Measurements from ENCODE around the gene RANBP9. TPM values are rescaled to one million over a fixed set of nuclear protein-coding genes. Genes with fewer than 3 reads are reported as not detected.
A peak's percentile ranks its signal among the peaks of the same experiment; 100 is the strongest.

The RANBP9 gene
- total and polyA plus RNA-seq, 9 of the 15 experiments (the other 6 are each of a cell fraction or from before 2014, with no cell fraction given): 27.5 to 130 (median 61.5) TPM

DNA sequence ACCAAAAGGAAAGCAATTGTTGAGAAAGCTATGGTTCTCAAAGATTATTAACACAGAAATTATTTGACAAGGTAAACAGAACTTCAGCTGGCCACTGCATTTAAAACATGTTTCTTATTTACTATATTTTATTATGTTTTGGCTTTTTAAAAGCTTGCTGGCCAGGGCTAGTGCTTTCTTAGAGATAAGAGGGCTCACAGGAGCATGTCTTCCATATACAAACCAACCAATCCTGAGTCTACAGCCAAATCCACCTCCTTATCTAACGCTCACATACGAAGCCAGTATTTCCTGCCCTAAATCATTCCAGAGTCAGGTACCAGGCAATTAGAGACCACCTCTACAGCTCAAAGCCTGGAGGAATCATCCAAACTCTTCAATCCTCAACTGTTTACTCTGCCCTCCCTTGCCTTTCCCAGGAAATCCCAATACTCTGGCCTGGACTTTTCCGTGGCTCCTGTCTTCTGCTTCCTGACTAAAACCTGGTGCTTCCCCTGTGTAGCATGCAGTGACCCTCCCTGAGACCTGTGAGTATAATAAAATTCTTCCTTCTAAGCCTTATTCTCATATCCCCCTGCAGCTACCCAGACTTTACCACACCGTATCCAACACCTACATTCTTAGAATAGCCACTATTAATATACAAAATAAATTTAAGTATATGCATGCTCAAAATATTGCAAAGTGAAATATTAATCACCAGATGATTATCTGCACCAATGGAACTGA, 33.2 kb downstream of the RANBP9 start (continued):
- no peak for TF ChIP-seq NR2C1 (IDR thresholded peaks at IDR 0.05)
- no peak; the same call in 1 of the 2 replicates for TF ChIP-seq NR2C1 (tag; IDR thresholded peaks at IDR 0.05)
- TF ChIP-seq, protein P1, sequence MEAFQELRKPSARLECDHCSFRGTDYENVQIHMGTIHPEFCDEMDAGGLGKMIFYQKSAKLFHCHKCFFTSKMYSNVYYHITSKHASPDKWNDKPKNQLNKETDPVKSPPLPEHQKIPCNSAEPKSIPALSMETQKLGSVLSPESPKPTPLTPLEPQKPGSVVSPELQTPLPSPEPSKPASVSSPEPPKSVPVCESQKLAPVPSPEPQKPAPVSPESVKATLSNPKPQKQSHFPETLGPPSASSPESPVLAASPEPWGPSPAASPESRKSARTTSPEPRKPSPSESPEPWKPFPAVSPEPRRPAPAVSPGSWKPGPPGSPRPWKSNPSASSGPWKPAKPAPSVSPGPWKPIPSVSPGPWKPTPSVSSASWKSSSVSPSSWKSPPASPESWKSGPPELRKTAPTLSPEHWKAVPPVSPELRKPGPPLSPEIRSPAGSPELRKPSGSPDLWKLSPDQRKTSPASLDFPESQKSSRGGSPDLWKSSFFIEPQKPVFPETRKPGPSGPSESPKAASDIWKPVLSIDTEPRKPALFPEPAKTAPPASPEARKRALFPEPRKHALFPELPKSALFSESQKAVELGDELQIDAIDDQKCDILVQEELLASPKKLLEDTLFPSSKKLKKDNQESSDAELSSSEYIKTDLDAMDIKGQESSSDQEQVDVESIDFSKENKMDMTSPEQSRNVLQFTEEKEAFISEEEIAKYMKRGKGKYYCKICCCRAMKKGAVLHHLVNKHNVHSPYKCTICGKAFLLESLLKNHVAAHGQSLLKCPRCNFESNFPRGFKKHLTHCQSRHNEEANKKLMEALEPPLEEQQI (IDR thresholded peaks at IDR 0.05): peak; percentile 99
- TF ChIP-seq ASH1L (IDR thresholded peaks at IDR 0.05; ENCODE audit: borderline replicate concordance, low read depth, partially characterized antibody): peak; percentile 38
- peak; percentile 58; the same call in 1 of the 2 replicates for TF ChIP-seq TARDBP (IDR thresholded peaks at IDR 0.05)
- no peak for TF ChIP-seq ZNF408 (CRISPR knock-in tag; IDR thresholded peaks at IDR 0.05; ENCODE audit: low read depth)
- TF ChIP-seq, protein P2, sequence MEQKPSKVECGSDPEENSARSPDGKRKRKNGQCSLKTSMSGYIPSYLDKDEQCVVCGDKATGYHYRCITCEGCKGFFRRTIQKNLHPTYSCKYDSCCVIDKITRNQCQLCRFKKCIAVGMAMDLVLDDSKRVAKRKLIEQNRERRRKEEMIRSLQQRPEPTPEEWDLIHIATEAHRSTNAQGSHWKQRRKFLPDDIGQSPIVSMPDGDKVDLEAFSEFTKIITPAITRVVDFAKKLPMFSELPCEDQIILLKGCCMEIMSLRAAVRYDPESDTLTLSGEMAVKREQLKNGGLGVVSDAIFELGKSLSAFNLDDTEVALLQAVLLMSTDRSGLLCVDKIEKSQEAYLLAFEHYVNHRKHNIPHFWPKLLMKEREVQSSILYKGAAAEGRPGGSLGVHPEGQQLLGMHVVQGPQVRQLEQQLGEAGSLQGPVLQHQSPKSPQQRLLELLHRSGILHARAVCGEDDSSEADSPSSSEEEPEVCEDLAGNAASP (IDR thresholded peaks at IDR 0.05): no peak
- TF ChIP-seq SRSF9 (IDR thresholded peaks at IDR 0.05; ENCODE audit: borderline replicate concordance, low read depth, low read length): no peak
- peak; percentile 73 for TF ChIP-seq CTBP1 (IDR thresholded peaks at IDR 0.05; ENCODE audit: borderline replicate concordance)
- TF ChIP-seq, protein P3, sequence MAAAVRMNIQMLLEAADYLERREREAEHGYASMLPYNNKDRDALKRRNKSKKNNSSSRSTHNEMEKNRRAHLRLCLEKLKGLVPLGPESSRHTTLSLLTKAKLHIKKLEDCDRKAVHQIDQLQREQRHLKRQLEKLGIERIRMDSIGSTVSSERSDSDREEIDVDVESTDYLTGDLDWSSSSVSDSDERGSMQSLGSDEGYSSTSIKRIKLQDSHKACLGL (CRISPR knock-in tag; IDR thresholded peaks at IDR 0.05; ENCODE audit: borderline replicate concordance, poor library complexity, severe bottlenecking): no peak
- TF ChIP-seq ZNF12 (CRISPR knock-in tag; IDR thresholded peaks at IDR 0.05): no peak
- 0 out of 2 replicates have a peak, but pooled peaks have one; percentile 30 for TF ChIP-seq ZNF274 (IDR thresholded peaks at IDR 0.05; ENCODE audit: borderline replicate concordance, low read depth, low read length)
- TF ChIP-seq, protein P4, sequence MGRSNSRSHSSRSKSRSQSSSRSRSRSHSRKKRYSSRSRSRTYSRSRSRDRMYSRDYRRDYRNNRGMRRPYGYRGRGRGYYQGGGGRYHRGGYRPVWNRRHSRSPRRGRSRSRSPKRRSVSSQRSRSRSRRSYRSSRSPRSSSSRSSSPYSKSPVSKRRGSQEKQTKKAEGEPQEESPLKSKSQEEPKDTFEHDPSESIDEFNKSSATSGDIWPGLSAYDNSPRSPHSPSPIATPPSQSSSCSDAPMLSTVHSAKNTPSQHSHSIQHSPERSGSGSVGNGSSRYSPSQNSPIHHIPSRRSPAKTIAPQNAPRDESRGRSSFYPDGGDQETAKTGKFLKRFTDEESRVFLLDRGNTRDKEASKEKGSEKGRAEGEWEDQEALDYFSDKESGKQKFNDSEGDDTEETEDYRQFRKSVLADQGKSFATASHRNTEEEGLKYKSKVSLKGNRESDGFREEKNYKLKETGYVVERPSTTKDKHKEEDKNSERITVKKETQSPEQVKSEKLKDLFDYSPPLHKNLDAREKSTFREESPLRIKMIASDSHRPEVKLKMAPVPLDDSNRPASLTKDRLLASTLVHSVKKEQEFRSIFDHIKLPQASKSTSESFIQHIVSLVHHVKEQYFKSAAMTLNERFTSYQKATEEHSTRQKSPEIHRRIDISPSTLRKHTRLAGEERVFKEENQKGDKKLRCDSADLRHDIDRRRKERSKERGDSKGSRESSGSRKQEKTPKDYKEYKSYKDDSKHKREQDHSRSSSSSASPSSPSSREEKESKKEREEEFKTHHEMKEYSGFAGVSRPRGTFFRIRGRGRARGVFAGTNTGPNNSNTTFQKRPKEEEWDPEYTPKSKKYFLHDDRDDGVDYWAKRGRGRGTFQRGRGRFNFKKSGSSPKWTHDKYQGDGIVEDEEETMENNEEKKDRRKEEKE (IDR thresholded peaks at IDR 0.05; ENCODE audit: borderline replicate concordance in 1 of 2, control insufficient read depth in 1 of 2, low read depth in 2 of 2, low read length in 1 of 2): peak in 1 of 2 experiments; percentile 88; a peak in 1 of 4 replicates
- peak; percentile 82; the same call in 1 of the 2 replicates for TF ChIP-seq ZNF644 (tag; IDR thresholded peaks at IDR 0.05; ENCODE audit: low read depth)
- 0 out of 2 replicates have a peak, but pooled peaks have one; percentile 32 for TF ChIP-seq FOSL1 (tag; conservative IDR thresholded peaks at IDR 0.05)
- no peak for TF ChIP-seq ZFP30 (CRISPR knock-in tag; IDR thresholded peaks at IDR 0.05; ENCODE audit: borderline replicate concordance)
- peak; percentile 85 for TF ChIP-seq OTX1 (CRISPR knock-in tag; IDR thresholded peaks at IDR 0.05)
- TF ChIP-seq POLR2AphosphoS2 (IDR thresholded peaks at IDR 0.05; ENCODE audit: low read length): peak; percentile 79; the same call in 1 of the 2 replicates
- TF ChIP-seq, protein P5, sequence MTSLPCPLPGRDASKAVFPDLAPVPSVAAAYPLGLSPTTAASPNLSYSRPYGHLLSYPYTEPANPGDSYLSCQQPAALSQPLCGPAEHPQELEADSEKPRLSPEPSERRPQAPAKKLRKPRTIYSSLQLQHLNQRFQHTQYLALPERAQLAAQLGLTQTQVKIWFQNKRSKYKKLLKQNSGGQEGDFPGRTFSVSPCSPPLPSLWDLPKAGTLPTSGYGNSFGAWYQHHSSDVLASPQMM (CRISPR knock-in tag; IDR thresholded peaks at IDR 0.05): no peak
- no peak for TF ChIP-seq ARHGAP35 (IDR thresholded peaks at IDR 0.05; ENCODE audit: partially characterized antibody)

Data from K562 (cell line).